Activated T-cell treated with anti-CD3 and anti-CD28 coated beads for 1 hour (primary cell): ENCODE results near the gene TENM3.
"Not testable (repeated sequence)": the region's sequence is repeated elsewhere in the genome, so short reads cannot be mapped to it uniquely, and the experiment has no call there.

Experiments used
- DNase-seq: peaks from one replicate; pipeline ENCODE4 v3.0.0-alpha.2; 2020; ENCODE audit warnings: low read depth

Gene TENM3

DNA sequence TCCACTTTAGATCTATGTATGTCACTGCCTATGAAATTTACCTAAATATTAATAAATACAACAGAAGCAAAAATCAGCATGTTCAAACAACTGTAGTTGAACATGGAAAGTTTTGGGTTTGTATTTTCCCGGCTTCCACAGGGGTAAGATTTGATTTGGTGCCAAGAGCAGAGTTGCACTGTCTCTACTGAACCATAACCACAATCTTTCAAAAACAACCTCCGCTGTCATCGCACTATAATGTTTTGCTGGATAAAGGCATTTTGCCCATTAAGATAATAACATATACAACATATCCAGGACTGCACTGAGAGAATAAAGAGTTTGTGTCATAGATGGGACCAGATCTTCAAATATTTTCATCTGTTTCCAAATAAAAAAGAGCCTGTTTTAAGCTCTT lies 94.9 kb downstream of the TENM3 start:
- no peak for DNase-seq

DNA sequence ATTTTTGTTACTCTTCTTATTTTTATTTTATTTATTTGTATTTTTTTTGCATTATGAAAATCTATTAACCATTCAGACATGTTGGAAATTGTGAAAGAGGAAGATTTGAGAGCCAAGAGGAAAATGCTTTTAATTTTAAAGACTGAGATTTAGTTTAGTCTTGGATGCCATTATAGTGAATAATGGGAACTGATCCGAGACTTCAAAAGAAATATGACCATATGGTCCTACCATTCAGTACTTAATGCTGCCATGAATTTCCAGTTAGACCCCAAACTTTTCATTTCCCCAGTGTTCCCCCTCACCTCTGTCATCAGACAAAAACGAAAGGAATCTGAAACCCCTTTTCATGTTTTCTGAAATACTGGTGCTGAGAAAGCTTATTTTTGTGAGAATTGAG lies 95.5 kb downstream of the TENM3 start:
- no peak for DNase-seq

DNA sequence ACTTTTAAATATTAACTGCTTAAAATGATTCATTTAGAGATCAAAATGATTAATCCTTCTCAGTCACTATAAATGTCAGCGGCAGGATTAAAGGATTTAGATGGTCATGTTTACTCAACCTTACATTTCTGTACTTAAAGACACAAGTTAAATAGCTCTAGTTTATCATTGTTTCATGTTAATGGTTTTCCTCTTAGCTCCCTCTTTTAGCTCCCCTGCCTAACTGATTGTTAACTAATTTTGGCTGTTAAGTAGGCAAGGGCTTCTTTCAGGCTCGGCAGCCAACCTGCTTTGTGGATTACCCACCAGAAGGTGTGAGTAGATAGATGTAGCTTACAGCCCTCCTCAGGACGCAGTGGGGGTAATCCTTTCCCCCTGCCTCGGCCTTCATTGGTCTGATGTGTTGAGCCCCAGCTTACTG lies 96.0 kb downstream of the TENM3 start:
- no peak for DNase-seq

DNA sequence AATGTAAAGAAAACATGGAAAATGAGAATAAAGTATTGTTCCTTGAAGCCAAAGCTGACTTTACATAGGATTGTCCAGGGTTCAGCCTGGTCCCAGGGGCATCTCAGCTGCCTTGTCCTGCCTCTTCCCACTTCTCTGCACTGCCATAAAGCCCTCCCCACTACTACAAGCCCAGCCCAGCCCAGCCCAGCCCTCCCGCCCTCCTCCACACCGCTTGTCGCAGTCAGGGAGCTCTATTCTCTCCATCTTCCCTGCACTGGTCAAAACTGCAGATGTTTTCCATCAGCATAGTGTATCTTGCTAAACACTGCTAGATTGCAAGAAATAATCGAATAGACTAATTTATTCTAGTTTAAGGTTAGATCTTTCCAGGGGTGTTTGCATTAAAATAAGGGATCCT lies 100.3 kb downstream of the TENM3 start:
- no peak for DNase-seq

DNA sequence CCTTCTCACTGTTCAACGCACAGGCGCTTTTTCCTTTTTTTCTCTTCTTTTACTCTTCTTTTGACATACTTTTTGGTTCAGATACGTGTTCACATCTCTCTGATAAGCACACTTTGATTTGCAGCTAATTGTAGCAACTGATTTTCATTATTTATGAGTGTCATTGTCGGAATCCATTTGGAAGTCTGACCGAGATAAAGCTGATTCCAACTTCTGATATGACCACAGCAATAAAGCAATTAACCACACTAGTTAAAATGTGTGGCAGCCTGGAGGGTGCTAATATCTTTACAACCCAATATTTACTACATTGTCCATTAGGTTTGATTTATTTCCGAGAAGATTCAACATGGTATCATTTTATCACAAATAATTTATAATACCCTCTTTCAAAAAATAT lies 101.8 kb downstream of the TENM3 start:
- DNase-seq, result no peak

DNA sequence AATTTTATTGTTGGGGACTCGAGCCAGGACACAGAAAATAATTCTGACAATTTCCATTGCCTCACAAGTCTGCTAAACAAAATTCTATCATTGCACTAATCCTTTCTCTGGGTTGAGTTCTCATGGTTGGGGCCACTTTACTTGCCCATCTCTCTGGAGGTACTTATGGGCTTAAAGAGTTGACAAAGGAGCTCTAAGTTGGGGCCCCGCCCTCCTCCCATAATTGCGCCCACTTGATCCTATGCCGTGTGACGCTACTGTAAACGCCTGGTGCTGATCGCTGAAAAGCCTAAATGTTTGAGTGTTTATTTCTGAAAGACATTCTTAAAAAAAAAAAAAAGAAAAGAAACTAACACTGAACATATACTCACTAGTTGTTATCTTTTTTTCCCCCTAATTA lies 103.0 kb downstream of the TENM3 start:
- DNase-seq, result no peak

DNA sequence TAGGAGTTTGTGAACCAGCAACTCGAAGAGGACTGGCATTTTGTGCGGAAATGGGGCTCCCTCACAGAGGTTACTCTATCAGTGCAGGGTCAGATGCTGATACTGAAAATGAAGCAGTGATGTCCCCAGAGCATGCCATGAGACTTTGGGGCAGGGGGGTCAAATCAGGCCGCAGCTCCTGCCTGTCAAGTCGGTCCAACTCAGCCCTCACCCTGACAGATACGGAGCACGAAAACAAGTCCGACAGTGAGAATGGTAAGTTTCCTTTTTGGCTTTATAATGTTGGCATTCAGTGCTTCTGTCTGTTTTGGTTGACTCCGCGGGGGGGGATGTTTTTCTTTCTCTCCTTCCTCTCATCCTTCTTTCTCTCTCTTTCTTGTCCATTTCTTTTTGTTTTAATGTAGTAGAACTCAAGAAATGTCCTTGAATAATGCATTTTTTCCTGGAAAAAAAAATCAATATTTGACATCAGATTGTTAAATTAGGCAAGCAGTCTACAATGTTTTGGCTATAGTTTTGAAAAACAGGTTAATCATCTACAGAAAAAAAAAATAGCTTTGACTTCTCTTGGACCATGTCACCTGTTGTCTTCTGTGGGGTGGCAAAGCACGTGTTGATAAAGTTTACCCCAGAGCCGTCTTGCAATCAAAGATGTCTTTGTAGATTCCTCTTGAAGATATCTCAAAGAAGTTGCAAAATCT lies 103.6 kb downstream of the TENM3 start:
- DNase-seq, result no peak

DNA sequence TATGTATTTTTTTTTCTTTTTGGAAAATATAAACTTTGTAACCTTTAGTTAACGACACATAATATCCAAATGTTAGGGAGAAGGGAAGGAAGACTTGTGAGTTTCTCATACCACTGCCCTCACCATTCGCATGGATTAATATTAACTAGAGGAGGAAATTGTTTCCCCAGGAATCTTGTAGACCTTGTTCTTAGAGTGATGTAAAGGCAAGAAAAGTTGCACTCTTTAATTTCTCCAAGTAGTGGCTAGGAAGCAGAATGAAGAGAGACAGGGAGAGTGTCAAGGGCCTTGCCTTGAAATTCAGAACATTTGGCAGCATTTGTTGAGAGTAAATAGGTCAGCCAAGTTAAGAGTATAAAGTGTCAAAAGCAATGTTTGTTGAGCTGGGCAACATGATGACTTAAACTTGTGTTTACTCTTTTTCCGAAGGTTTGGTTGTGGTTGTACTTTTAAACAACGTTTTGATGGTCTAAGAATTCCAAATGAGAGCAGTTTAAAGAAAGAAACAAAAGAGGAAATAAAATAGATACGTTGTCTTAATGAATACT lies 105.7 kb downstream of the TENM3 start:
- DNase-seq, result no peak

DNA sequence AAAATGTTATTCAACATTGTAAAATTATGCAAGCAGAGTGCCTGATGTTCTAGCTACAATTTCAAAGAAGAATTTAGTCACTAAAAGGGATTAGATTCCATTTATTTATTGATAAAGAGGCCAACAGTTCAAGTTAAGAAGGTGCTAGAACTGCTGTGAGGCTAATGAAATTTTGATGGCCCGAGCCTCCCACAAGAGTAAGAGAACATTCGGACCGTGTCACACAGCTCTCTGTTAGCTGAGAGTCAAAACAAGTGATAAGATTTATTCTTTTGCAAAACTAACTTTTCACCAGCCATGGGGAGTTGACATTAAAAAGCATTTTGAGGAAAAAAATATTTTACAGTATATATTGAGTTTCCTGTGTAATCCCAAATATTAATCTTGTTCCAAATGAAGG lies 106.8 kb downstream of the TENM3 start:
- no peak for DNase-seq

DNA sequence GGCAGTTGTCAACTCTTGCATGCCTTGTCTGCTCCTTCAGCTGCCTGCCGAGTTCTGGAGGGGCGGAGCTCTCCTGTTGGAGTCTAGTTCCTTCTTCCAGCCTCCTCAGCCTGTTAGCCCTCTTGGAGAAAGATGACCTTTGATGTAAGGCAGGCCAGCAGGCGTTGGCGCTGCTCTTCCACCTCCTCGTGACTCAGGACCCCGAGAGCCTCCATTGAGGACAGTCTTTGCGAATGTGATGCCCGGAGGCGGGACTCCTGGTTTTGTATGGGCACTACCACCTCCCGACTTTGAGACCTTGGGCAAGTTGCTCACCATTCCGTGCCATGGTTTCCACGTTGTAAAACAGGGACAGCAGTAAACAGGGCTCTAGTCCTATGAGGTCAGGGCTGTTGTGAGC lies 108.3 kb downstream of the TENM3 start:
- DNase-seq, result no peak

DNA sequence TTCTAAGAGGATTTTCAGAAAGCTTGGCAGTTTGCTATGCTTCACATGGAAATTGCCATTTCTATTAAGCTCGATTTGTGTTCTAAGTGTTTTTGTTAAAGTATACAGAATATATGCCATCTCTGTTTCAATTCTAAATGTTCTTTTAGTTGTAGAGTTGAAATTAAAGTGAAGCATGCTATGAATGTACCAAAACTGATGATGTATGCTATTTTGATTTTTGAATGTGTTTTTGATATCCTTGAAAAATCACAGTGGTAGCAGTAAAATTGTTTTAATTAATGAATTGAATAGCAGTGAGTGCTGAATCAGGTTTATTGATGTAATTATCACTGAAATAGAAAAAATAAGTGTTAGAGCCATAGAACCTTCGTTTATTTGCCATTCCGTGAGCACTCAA lies 110.9 kb downstream of the TENM3 start:
- DNase-seq, result no peak

DNA sequence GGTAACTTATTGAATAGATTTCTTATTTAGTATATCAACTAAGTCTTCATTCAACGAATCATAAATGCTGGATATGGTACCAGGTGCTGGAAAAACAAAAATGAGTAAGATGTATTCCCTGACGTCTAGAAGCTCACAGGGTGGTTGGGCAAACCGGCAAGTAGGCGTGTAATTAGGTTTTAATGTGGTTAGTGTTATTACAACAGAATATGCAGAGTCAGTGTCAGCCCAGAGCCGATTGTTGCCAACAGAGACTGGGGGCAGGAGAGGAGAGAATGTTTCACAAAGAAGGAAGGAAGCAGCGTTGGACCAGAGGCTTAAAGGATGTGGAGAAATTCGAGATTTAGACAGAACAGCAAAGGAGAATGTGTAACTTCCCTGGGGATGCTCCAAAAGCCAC lies 111.7 kb downstream of the TENM3 start:
- DNase-seq, result no peak

DNA sequence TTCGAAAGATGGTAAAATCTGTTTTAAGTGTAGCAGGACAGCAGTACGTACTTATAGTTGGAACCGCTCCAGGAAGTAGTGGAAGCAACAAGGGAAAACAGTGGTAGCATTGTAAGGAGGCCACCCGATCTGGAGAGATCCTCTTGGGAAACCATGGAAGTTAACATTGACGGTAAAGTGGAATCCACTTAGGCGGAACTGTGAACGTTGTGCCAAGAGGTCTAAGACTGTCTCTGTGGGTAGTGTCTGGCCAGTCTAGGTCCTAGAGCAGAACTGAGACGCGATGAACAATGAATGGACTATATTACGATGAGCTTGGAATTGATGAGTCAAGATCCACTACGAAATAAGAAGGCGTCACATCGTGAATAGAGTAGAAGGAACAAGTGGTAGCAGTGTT lies 124.0 kb downstream of the TENM3 start:
- no peak for DNase-seq

DNA sequence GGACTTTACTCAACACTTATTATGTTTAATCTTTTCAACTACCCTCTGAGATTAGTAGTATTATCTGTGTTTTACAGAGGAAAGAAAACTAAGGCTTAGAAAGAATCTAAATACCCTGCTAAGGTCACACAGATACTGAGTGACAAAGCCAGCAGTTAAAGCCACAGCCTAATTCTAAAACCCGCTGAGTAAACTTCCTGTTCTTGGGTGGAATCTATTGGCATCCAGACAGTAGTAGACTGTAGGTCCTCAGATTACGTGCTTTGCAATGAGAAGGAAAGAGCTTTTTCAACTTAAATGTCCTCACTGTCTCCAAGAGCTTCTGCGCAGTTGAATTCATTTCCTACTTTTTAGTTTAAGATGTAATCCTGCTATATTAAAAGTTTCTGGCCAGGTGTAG lies 126.0 kb downstream of the TENM3 start:
- DNase-seq, result no peak

DNA sequence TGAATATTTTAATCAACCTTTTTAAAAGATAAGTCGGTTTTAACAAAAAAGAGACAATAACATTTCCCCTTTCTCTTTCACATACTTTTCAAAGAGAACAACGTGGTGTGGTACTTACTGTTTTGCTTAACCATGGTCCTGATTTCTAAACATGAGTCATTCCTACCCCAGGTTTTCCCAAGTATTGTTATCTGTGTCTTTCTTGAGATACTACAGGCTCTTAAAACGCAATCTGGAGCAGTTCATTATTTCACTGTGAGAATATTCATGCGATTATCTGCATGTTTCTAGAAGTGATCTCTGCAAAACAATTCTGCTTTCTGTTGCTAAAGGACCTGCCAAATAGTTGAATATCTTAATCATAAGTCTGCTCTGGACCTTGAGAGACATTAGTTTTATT lies 127.3 kb downstream of the TENM3 start:
- DNase-seq, result no peak

DNA sequence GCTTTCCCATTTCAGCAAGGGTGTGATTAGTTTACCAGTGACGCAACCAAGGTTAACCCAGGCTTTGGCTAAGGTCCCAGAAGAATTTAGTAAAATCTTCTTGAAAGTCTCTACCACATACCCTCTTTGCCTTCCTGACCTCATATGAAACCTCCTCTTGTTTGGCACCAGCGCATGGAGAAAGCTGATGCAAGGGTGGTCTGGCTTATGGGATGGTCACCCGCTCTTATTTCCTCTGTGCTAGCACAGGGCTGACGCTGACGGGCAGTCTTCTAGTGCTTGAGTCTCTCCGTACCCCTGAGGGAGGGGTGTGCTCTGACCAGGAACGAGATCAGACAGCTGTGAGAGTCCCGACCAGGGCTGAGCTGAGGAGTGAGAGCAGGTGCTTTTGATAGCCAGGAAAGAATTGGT lies 137.6 kb downstream of the TENM3 start:
- DNase-seq, result no peak

DNA sequence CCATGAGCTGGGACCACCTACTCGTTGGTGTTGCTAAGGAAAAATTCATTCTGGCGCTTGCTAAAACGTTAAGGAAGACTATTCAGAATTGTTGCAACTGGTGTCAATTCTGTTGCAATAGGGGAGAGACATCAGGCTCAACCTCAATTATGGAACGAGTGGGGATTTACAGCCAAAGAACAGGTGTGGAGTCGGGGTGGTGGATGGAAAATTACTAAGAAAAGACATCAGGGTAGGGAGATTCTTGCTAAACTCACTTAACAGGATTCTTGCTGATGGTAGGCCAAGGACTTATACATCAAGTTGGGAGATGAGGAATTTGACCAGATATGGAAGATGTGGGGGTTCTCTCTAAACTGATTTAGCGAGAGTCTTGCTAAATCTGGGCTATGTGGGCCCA lies 139.7 kb downstream of the TENM3 start:
- DNase-seq, result no peak

DNA sequence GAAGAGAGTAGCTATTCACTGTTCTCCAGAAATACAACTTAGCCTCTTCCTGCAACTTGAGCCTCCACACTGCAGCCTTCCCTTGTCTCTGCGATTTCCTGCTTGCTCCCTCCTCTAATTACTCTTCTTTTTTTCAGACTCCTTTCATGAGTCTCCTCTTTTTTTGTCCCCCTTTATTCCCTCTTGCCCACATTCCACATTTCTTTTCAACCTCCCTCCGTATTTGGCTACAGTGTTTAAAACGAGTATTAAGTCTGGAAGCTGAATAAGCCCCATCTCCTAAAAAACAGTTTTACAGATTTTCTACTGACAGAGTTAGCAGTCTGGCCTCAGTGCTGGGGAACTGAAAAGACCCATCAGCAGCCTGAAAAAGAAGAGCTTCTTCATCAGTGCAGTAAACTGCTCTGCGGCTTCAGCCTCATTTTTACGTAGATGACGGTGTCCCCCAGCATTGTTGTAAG lies 141.5 kb downstream of the TENM3 start:
- no peak for DNase-seq

DNA sequence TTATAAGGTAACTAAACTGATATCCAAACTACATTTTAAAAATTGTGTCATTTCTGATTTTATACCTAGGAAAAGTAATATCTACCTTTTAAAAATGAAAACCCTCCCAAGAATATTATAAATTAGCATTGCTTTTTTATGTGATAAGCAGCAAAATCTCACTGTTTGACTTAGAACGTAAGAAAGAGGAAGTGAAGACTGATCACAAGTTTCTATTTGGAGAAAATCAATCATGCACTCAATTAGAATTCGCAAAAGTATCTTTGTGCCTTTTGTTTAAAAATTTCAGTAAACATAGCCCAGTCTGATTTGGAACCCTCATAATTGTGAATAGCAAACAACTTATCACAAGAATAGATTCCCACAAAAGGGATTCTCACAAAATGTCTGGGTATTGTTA lies 142.7 kb downstream of the TENM3 start:
- no peak for DNase-seq

DNA sequence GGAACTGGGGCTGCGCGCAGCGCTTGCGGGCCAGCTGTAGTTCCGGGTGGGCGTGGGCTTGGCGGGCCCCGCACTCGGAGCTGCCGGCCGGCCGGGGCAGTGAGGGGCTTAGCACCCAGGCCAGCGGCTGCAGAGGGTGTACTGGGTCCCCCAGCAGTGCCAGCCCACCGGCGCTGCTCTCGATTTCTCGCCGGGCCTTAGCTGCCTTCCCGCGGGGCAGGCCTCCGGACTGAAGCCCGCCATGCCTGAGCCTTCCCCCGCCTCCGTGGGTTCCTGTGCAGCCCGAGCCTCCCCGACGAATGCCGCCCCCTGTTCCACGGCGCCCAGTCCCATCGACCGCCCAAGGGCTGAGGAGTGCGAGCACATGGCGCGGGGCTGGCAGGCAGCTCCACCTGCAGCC lies 143.4 kb downstream of the TENM3 start:
- not testable (repeated sequence) for DNase-seq

DNA sequence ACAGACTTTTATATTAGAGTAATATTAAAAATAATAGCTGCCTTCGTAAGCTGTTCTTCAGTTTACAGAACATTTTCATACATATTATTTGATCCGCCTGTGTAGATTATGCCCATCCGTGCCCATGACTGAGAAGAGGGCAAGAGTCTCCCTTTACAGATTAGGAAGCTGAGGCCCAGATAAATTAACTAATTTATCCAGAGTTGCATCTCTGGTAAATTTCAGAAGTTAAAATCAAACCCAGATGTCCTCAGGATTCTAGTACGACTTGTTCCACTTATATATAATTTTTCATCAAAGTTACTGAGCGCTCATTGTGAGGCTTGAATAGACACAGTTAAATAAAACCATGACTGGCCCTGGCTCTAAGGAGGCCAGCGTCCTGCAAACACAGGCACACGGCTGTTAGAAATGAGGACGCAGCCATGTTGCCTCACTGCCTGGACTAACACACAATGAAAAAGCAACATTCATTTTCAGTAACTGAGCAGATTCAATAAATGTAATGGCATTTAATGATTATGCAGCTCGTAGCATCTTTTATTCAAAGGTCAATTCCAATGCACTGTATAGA lies 148.0 kb downstream of the TENM3 start:
- no peak for DNase-seq

DNA sequence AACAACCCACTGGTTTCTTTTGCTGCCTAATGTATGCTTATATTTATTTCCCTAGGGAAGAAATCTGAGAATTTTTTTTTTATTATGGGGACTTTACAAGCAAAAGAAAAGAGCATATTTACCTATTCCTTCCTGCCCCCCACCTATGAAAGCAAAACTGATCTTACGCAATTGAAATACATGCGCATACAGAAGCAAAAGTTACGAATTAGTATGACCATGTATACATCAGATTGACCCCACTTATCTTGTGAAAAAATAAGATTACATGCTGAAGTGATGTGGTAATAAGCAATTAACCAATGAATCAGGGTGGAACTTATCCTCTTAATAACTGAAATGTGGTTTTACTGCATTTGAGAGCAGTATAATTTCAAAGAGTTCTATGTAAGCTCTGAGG lies 151.0 kb downstream of the TENM3 start:
- DNase-seq, result no peak

DNA sequence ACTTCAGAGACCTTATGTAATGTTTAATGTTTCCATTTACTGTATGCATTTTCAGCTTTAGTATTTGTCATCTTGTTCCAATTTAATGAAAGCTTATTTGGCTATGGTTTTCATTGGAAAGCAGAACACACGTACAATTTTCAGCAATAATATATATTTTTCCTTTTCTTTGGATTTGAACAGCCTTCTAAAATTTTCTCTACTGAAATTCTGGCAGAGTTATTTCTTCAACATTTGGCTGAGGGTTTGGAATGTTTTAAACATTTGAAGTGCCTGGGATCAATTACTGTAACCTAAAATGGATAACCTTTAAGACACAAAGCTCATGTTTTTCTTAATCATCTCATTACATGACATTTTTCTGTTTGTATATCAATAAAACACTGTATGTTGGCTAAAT lies 156.9 kb downstream of the TENM3 start:
- DNase-seq, result no peak

DNA sequence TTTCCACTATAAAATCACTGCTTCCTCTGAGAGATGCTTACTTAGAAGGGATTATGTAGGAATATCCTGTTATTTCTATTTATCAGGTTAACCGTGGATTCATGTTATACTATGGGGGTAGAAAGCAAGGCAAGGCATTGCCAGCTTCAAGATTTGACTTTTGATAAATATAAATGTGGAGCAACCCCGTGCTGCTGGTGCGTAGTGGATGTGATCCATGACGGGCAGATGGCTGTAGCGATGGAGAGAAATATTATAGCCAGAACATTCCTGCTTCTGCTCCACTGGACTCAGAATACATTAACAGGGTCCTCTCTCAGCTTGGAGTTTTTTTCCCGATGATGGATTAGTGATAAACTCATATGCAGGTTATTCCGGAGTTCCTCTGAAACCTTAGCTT lies 157.6 kb downstream of the TENM3 start:
- DNase-seq, result no peak
